ENCODE measurements around the gene UNC5CL. TPM values are rescaled to one million over a fixed set of nuclear protein-coding genes. Genes with fewer than 3 reads are reported as not detected.

Gene UNC5CL
- total RNA-seq, 1 experiment from 2014 or later: 0.81 TPM

GRCh38 chr6:41032830-41033229, 6.2 kb downstream of the UNC5CL start:
- no peak overlapping the region for H2BK12ac ChIP-seq (ENCODE audit: insufficient read length, low read depth, low read length)
- H2BK20ac ChIP-seq (ENCODE audit: low read depth, low read length, poor library complexity, severe bottlenecking): no peak overlapping the region
- H2AK5ac ChIP-seq (ENCODE audit: insufficient read length, low read length): no peak overlapping the region
- H3K23ac ChIP-seq (ENCODE audit: insufficient read length, low read depth, low read length): no peak overlapping the region
- H4K5ac ChIP-seq (ENCODE audit: insufficient read length, low read depth, low read length): no peak overlapping the region
- no peak for DNase-seq
- H2BK120ac ChIP-seq (ENCODE audit: low read depth, low read length, poor library complexity, severe bottlenecking): no peak overlapping the region
- no peak overlapping the region for H4K8ac ChIP-seq (replicated peaks; ENCODE audit: insufficient read length, low read depth, low read length)
- H3K23me2 ChIP-seq (ENCODE audit: insufficient read length, low read depth, low read length, poor library complexity, severe bottlenecking): peaks cover 6% of the 10 kb centered on the region
- H4K91ac ChIP-seq (ENCODE audit: insufficient read length, low read depth, low read length): no peak overlapping the region
- no peaks in the 10 kb centered on the region for H3K27me3 ChIP-seq (ENCODE audit: insufficient read depth, low read length)
- H3K27ac ChIP-seq (ENCODE audit: insufficient read length, low read depth, low read length): no peak overlapping the region
- WGBS (ENCODE audit: extremely low coverage, insufficient read length, low lambda C conversion rate): no CpG with 5 or more reads among the region's 15 CpGs
- no peak overlapping the region for H3K27ac Mint-ChIP-seq
- no peak overlapping the region for H3K9ac ChIP-seq (ENCODE audit: extremely low read depth, insufficient read length, low read length)
- H3K27me3 Mint-ChIP-seq (ENCODE audit: low read depth): no peaks in the 10 kb centered on the region
- no peak overlapping the region for H3K18ac ChIP-seq (ENCODE audit: insufficient read length, low read depth, low read length)
- H3K36me3 Mint-ChIP-seq (ENCODE audit: insufficient read depth in 1 of 3, low read depth in 3 of 3): no peaks in the 10 kb centered on the region
- H3K14ac ChIP-seq (ENCODE audit: insufficient read depth, low read length): no peak overlapping the region; the same call in 1 of the 2 replicates
- no peak overlapping the region for H3K56ac ChIP-seq (ENCODE audit: insufficient read length, low read depth, low read length)
- no peaks in the 10 kb centered on the region for H3K79me1 ChIP-seq (ENCODE audit: insufficient read depth, low read depth, low read length, poor library complexity, severe bottlenecking)
- H3T11ph ChIP-seq (ENCODE audit: low read length): no peak overlapping the region
- H2BK5ac ChIP-seq (ENCODE audit: insufficient read length, low read length): no peak overlapping the region
- H3K4me1 ChIP-seq (ENCODE audit: insufficient read depth, low read length): peaks cover 8% of the 10 kb centered on the region
- peaks cover 13% of the 10 kb centered on the region in 2 experiments for H3K4me1 Mint-ChIP-seq
- H3K4ac ChIP-seq (ENCODE audit: low read depth, low read length): no peak overlapping the region
- H3K9me3 ChIP-seq (ENCODE audit: control insufficient read depth, low read depth, low read length): no peaks in the 10 kb centered on the region
- no peak overlapping the region for H2AFZ ChIP-seq (ENCODE audit: low read length)
- H4K20me1 ChIP-seq (ENCODE audit: control insufficient read depth, insufficient read depth, insufficient read length): no peaks in the 10 kb centered on the region
- no peaks in the 10 kb centered on the region for H3K79me2 ChIP-seq (ENCODE audit: insufficient read depth, low read length)
- H3K4me2 ChIP-seq (ENCODE audit: insufficient read depth, insufficient read length, low read length): no peak overlapping the region
- H3K9me3 Mint-ChIP-seq: no peaks in the 10 kb centered on the region
- no peak overlapping the region for H3K4me3 Mint-ChIP-seq
- no peak overlapping the region for H2BK15ac ChIP-seq (ENCODE audit: low read depth, low read length)
- TF ChIP-seq, protein P1, sequence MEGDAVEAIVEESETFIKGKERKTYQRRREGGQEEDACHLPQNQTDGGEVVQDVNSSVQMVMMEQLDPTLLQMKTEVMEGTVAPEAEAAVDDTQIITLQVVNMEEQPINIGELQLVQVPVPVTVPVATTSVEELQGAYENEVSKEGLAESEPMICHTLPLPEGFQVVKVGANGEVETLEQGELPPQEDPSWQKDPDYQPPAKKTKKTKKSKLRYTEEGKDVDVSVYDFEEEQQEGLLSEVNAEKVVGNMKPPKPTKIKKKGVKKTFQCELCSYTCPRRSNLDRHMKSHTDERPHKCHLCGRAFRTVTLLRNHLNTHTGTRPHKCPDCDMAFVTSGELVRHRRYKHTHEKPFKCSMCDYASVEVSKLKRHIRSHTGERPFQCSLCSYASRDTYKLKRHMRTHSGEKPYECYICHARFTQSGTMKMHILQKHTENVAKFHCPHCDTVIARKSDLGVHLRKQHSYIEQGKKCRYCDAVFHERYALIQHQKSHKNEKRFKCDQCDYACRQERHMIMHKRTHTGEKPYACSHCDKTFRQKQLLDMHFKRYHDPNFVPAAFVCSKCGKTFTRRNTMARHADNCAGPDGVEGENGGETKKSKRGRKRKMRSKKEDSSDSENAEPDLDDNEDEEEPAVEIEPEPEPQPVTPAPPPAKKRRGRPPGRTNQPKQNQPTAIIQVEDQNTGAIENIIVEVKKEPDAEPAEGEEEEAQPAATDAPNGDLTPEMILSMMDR (conservative IDR thresholded peaks at IDR 0.05): no peak
